HG03457 (cell line): ENCODE data around the gene GZMM.

Experiments
- ATAC-seq: cut with Tn5 transposase; IDR thresholded peaks from one replicate; pipeline ENCODE4 v1.9.1; 2021; ENCODE audit warnings: moderate number of reproducible peaks; ENCODE audit not compliant: unreplicated experiment

GZMM gene

GRCh38 chr19:594265-594870 is 50.5 kb downstream of the GZMM start:
- ATAC-seq, result no peak

GRCh38 chr19:595326-596262 is 51.7 kb downstream of the GZMM start:
- ATAC-seq, result no peak

GRCh38 chr19:596263-596655 is 52.4 kb downstream of the GZMM start:
- ATAC-seq, result no peak

GRCh38 chr19:597406-598315 is 53.8 kb downstream of the GZMM start:
- ATAC-seq, result no peak
